Natural killer cell (primary cell): ENCODE results near the gene SERINC3. TPM values are rescaled to one million over a fixed set of nuclear protein-coding genes. Genes with fewer than 3 reads are reported as not detected.

ENCODE experiments used
- ATAC-seq, 3 donors: fragments of 150-1000 bp in 2 of 3; fragments of 200-7000 bp in 1 of 3; cut with Tn5 transposase; 1 replicate in 1 of 3; 2 replicates in 2 of 3; pipeline ENCODE4 v1.10.0; 2021; ENCODE audit warnings: mild to moderate bottlenecking in 2 of 3, moderate library complexity in 2 of 3
- DNase-seq, 2 donors: peaks; one replicate each; pipeline versions ENCODE4 v3.0.0 to v3.0.0-alpha.2; 2013 to 2021; ENCODE audit warnings: mixed read lengths in 1 of 2
- H3K27ac ChIP-seq: one replicate; pipeline ENCODE4 v1.5.1; 2013; ENCODE audit warnings: mild to moderate bottlenecking, low read length
- H3K27me3 ChIP-seq: one replicate; pipeline ENCODE4 v1.6.1; 2013; ENCODE audit warnings: low read length; ENCODE audit not compliant: control insufficient read depth, insufficient read depth
- H3K36me3 ChIP-seq: one replicate; pipeline ENCODE4 v1.6.1; 2013; ENCODE audit warnings: low read length; ENCODE audit not compliant: control insufficient read depth, insufficient read depth
- H3K4me1 ChIP-seq: one replicate; pipeline ENCODE4 v1.6.1; 2013; ENCODE audit warnings: low read length; ENCODE audit not compliant: control insufficient read depth, insufficient read depth
- H3K4me3 ChIP-seq: one replicate; pipeline ENCODE4 v1.5.1; 2013; ENCODE audit warnings: low read length
- H3K9me3 ChIP-seq: one replicate; pipeline ENCODE4 v1.6.1; 2013; ENCODE audit warnings: low read length; ENCODE audit not compliant: control insufficient read depth, insufficient read depth
- H3K27ac Mint-ChIP-seq, 2 donors: one replicate each; pipeline ENCODE4 v1.8.0; 2022; ENCODE audit warnings: mild to moderate bottlenecking in 2 of 2, mixed read lengths in 2 of 2, moderate library complexity in 1 of 2
- H3K27me3 Mint-ChIP-seq, 2 donors: one replicate each; pipeline ENCODE4 v1.8.0; 2022; ENCODE audit warnings: low read depth in 2 of 2, mixed read lengths in 2 of 2
- H3K36me3 Mint-ChIP-seq: one replicate; pipeline ENCODE4 v1.8.0; 2022; ENCODE audit warnings: mixed read lengths
- H3K4me1 Mint-ChIP-seq, 2 donors: one replicate each; pipeline ENCODE4 v1.8.0; 2022; ENCODE audit warnings: mixed read lengths in 2 of 2
- H3K4me3 Mint-ChIP-seq: one replicate; pipeline ENCODE4 v1.8.0; 2022; ENCODE audit warnings: mild to moderate bottlenecking, moderate library complexity, mixed read lengths
- H3K9me3 Mint-ChIP-seq, 2 donors: one replicate each; pipeline ENCODE4 v1.8.0; 2022; ENCODE audit warnings: mixed read lengths in 2 of 2
- WGBS: methylation state at CpG from one replicate; pipeline ENCODE4 v1.1.7; 2013; ENCODE audit warnings: missing lambda C conversion rate; ENCODE audit not compliant: insufficient coverage; 5-methylcytosine and 5-hydroxymethylcytosine counted together
- intact Hi-C: fragments of 100-400 bp; cut with micrococcal nuclease; formaldehyde crosslinking; loops from one replicate; pipeline ENCODE4 v1.14.2; 2022
- total RNA-seq, 4 donors: library from RNA; stranded (reverse); fragments of 120-200 nt in 1 of 4; gene quantifications; one replicate each; pipeline versions ENCODE4 v1.2.3 to v1.2.4, GENCODE V29; 2013 to 2022
- TF ChIP-seq, protein P1 (sequence below): fragments of 200-600 bp; IDR thresholded peaks from one replicate; pipeline ENCODE4 v1.8.0; 2022; ENCODE audit warnings: antibody characterized with exemption

The SERINC3 gene
- total RNA-seq, 3 donors from 2014 or later (not counting 1 experiment from before 2014, with no cell fraction given), result 70.1 to 89.6 (median 78.6) TPM

DNA sequence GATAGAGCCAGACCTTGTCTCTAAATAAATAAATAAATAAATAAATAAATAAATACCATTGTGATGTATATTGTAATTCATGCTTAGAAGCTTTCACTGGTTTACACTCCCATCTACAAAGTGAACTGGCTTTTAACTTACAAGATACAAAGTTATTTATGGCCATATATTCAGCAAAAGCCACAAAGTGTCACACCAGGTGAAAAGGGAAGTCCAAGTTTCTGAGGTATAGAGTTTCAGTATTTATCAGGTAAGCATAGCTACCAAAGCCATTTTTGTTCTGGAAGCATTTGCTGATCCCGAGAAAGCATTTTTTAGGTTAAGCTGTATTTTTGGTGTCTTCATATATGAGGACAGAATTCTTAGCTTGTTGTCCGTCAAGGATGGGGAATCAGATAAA lies 38.4 kb upstream of the SERINC3 start:
- Histone ChIP-seq H3K36me3 (no peaks in the 10 kb centered on the region), H3K4me1 (no peaks in the 10 kb centered on the region), H3K27me3 (no peaks in the 10 kb centered on the region), H3K9me3 (no peaks in the 10 kb centered on the region), H3K27ac (no peak overlapping the region), H3K4me3 (no peak overlapping the region)
- no peaks in the 10 kb centered on the region for H3K4me1 Mint-ChIP-seq
- no peaks in the 10 kb centered on the region for H3K36me3 Mint-ChIP-seq
- TF ChIP-seq, protein P1, sequence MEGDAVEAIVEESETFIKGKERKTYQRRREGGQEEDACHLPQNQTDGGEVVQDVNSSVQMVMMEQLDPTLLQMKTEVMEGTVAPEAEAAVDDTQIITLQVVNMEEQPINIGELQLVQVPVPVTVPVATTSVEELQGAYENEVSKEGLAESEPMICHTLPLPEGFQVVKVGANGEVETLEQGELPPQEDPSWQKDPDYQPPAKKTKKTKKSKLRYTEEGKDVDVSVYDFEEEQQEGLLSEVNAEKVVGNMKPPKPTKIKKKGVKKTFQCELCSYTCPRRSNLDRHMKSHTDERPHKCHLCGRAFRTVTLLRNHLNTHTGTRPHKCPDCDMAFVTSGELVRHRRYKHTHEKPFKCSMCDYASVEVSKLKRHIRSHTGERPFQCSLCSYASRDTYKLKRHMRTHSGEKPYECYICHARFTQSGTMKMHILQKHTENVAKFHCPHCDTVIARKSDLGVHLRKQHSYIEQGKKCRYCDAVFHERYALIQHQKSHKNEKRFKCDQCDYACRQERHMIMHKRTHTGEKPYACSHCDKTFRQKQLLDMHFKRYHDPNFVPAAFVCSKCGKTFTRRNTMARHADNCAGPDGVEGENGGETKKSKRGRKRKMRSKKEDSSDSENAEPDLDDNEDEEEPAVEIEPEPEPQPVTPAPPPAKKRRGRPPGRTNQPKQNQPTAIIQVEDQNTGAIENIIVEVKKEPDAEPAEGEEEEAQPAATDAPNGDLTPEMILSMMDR, result no peak
- intact Hi-C loops, result no loop called here
- ATAC-seq (no peak), DNase-seq (no peak)
- WGBS, result 79% methylated on average over 2 of the region's 2 CpGs
- no peak overlapping the region for H3K27ac Mint-ChIP-seq
- H3K27me3 Mint-ChIP-seq, result peaks cover 10 to 14% of the 10 kb centered on the region in 2 donors
- no peaks in the 10 kb centered on the region for H3K9me3 Mint-ChIP-seq
- no peak overlapping the region for H3K4me3 Mint-ChIP-seq

DNA sequence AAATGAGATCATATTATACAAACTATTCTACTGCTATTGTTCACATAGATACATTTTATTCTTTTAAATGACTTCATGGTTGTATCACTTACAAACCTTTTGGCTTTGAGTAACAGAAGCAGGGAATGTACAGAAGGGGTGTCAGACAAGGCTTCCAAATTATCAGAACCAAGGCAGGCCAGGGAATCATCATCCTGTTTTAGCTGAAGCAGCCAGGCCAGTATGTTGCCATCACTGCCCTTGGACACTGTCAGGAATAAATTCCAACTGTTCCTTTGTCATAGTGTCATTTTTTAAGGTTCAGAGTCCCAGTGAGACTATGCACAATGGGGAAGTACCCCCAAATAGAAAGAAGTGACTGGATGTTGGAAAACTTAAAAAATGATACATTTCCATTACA lies 37.4 kb upstream of the SERINC3 start:
- no peak for DNase-seq
- no peak overlapping the region for H3K27ac ChIP-seq
- H3K9me3 ChIP-seq, result no peaks in the 10 kb centered on the region
- H3K36me3 Mint-ChIP-seq, result no peaks in the 10 kb centered on the region
- H3K4me1 ChIP-seq, result no peaks in the 10 kb centered on the region
- H3K27me3 ChIP-seq, result no peaks in the 10 kb centered on the region
- H3K27ac Mint-ChIP-seq, result no peak overlapping the region
- H3K27me3 Mint-ChIP-seq, result peaks cover 10 to 14% of the 10 kb centered on the region in 2 donors
- TF ChIP-seq, protein P1, result no peak
- H3K36me3 ChIP-seq, result no peaks in the 10 kb centered on the region
- ATAC-seq, result no peak
- intact Hi-C loops, result no loop called here
- H3K9me3 Mint-ChIP-seq, result no peaks in the 10 kb centered on the region
- H3K4me3 Mint-ChIP-seq, result no peak overlapping the region
- no peak overlapping the region for H3K4me3 ChIP-seq
- no peaks in the 10 kb centered on the region for H3K4me1 Mint-ChIP-seq

DNA sequence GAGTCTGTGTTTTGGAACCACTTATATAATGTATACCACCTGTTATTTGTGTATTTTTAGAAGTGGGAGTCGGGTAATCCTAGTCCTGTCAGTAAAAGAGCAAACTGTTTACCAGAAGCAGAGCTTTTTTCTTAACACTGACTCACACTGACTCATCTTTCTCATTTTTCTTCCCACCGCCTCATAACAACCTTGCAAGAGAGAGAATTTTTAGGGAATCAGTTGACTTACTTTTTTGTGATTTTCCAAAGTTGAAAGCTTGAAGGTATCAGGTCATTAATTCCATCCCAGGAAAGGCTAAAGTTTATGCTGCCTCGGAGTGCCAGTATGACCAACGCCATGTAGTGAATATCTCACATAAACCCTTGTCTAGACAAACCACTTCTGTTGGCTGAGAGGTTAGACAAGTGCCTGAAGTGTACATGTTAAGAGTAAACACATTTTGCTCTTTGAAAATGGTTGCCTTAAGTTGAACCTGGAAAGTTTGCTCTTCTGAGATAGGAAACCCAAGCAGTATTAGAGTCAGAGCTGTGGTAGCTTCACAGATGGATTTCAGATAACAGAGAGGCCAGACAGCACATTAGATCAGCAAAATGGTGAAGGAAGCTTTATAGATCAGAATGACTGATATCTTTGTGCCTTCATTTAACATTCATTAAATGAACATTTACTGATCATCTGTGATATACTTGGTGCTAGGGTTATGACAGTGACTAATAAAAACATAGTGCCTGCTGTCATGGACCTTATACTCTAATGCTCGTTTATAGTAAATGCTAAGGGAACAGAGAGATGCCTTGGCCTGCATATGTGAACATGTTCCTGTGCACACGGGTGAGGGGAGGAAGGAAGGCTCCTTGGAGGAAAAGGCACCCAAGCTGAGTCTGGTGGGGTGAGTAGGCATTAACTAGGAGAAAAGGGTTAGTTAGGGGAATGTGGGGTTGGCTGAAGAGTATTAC lies 31.4 kb upstream of the SERINC3 start:
- peak in 1 of 2 donors; percentile 10 for DNase-seq
- no peaks in the 10 kb centered on the region for H3K4me1 Mint-ChIP-seq
- intact Hi-C loops, result no loop called here
- ATAC-seq, result no peak
- peaks cover under 1 to 2% of the 10 kb centered on the region in 2 donors for H3K27me3 Mint-ChIP-seq
- H3K27me3 ChIP-seq, result no peaks in the 10 kb centered on the region
- no peak overlapping the region for H3K4me3 ChIP-seq
- no peaks in the 10 kb centered on the region for H3K36me3 ChIP-seq
- TF ChIP-seq, protein P1, result no peak
- no peak overlapping the region for H3K4me3 Mint-ChIP-seq
- no peaks in the 10 kb centered on the region for H3K9me3 ChIP-seq
- H3K27ac Mint-ChIP-seq, result no peak overlapping the region
- no peaks in the 10 kb centered on the region for H3K36me3 Mint-ChIP-seq
- WGBS, result 67% methylated on average over 4 of the region's 6 CpGs
- no peak overlapping the region for H3K27ac ChIP-seq
- H3K4me1 ChIP-seq, result no peaks in the 10 kb centered on the region
- no peaks in the 10 kb centered on the region for H3K9me3 Mint-ChIP-seq
